ENCODE results near the gene GIPC3.
"Not testable (repeated sequence)": the region's sequence is repeated elsewhere in the genome, so short reads cannot be mapped to it uniquely, and the experiment has no call there.

Gene GIPC3

GRCh38 chr19:3550947-3551791 is 34.1 kb upstream of the GIPC3 start:
- no peak for DNase-seq (ENCODE audit: low read depth)

DNA sequence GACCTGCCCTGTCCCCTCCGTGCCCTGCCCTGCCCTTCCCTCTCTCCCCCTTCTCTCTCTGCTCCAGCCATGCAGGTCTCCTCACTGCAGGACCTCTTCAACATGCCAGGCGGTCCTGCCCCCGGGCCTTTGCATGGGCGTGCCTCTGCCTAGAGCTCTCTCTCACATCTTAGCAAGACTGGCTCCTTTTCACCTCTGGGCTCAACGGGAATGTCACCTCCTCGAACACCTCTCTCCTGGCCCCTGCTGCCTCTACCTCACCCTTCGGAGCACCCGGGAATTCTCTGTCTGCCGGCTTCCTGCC is 33.5 kb upstream of the GIPC3 start:
- DNase-seq (ENCODE audit: low read depth) = no peak

GRCh38 chr19:3554254-3555083 is 30.8 kb upstream of the GIPC3 start:
- DNase-seq (ENCODE audit: low read depth) = no peak

DNA sequence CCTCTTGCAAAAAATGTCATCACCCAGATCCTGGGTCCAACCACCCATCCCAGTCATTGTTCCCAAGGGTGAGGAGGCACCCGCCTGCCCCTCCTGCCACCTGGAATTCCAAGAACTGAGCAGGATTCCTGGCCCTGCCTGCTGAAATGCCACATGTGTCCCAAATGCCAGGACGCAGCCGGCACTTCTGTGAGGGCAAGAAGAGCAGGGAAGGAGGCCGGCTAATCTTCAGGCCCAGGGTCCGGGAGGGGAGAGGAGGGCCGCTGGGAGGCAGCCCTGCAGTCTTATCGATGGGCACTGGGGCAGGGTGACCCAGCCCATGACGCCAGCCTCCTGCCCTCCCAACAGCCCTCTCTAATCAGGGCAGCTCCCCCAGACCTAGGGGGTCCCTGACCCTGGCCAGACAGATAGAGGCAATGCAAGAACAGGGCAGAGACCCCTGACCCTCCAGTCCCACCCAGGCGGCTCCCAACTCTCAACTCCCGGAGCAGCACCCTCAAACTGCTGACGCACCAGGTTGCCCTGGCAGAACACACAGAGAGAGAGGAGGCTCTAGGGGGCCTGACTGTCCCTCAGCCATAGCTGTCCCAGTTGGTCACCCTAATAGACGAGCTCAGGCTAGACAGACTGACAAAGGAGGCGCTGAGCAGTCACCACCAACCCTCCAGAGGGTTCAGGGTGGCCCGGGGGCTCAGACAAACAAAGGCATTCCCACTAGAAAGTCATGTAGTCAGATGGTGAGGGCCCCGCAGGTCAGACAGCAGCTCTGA is 29.4 kb upstream of the GIPC3 start:
- DNase-seq (ENCODE audit: low read depth) = no peak

- DNase-seq (ENCODE audit: low read depth) = no peak
Measured at GRCh38 chr19:3556423-3556977, 28.8 kb upstream of the GIPC3 start.

GRCh38 chr19:3556978-3557460 is 28.3 kb upstream of the GIPC3 start:
- peak; percentile 62 for DNase-seq (ENCODE audit: low read depth)

- DNase-seq (ENCODE audit: low read depth) = peak; percentile 95
Measured at GRCh38 chr19:3557461-3558248, 27.6 kb upstream of the GIPC3 start, which contains the start of gene MFSD12. MFSD12 (minus strand) TSS chr19:3557586; CDS start chr19:3557403, 183 bp downstream.

GRCh38 chr19:3563709-3564524 is 21.4 kb upstream of the GIPC3 start:
- no peak for DNase-seq (ENCODE audit: low read depth)

DNA sequence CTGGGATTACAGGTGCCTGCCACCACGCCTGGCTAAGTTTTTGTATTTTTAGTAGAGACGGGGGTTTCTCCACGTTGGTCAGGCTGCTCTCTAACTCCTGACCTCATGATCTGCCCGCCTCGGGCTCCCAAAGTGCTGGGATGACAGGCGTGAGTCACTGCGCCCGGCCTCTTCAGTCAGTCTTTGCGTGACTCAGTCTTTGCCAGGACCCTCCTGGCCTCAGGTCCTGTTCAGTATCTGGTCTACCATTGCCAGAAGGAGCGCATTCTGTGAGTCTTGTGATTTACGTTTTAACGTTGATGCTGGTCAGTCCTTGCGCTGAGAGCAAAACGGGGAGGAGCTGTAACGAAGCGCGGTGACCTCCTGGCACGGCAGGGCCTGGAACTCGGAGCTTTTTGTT is 20.1 kb upstream of the GIPC3 start:
- DNase-seq (ENCODE audit: low read depth) = peak; percentile 65

DNA sequence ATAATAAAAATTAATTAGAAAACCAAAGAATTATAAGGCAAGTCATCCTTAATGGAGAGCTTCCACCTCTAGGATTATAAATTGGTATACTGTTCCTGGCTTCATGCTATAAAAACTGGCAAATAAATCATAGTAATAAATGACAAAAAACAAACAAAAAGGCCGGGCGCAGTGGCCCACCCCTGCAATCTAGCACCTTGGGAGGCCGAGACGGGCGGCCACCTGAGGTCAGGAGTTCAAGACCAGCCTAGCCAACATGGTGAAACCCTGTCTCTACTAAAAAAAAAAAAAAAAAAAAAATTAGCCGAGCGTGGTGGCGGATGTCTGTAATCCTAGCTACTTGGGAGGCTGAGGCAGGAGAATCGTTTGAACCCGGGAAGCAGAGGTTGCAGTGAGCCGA is 15.2 kb upstream of the GIPC3 start:
- not testable (repeated sequence) for DNase-seq (ENCODE audit: low read depth)

DNA sequence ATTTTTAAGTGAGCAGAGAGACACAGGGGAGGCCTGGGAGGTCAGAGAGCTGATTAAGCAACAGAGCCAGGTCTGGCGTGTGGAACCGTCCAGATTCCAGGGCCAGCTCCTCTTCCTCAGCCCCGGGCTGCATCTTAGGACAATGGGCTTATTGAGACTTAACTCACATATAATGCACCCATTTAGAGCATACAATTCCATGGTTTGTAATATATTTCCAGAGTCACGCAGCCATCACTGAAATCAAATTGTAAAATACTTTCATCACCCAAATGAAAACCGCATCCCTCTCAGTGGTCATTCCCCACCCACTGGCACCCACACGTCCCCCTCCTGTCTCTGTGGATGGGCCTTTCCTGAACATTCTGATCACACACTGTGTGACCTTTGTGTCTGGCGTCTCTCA is 14.7 kb upstream of the GIPC3 start:
- DNase-seq (ENCODE audit: low read depth) = no peak

GRCh38 chr19:3572132-3572854 is 13.0 kb upstream of the GIPC3 start:
- DNase-seq (ENCODE audit: low read depth) = peak; percentile 100

- DNase-seq (ENCODE audit: low read depth) = no peak
Measured at GRCh38 chr19:3572855-3573161, 12.5 kb upstream of the GIPC3 start, which contains the start of gene HMG20B. HMG20B (plus strand) TSS chr19:3572944; CDS start chr19:3573310, 366 bp downstream.

DNA sequence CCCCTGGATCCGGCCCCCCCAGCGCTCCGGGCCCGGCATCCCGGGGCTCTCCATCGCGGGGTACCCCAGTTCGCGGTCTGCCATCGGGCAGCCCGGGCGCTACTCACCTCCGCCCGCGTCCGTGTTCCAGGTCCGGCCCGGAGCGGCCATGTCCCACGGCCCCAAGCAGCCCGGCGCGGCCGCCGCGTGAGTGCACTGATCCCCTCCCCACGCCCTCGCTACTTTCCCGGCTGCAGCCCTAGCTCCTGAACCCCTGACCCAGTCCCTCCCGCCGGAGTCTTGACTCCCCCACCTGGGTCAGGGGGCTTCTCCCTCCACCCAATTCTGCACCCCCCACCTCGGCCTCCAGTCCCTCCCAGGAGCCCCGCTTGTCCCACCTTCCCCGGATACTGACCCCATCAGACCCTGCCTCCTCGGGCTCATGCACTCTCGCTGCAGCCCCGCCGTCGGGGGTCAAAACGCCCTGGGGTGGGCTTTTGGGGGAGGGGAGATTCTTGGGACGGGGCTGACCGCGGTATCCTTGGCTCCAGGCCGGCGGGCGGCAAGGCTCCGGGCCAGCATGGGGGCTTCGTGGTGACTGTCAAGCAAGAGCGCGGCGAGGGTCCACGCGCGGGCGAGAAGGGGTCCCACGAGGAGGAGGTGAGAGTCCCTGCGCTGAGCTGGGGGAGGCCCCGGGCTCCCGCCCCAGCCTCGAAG is 12.0 kb upstream of the GIPC3 start:
- no peak for DNase-seq (ENCODE audit: low read depth)

GRCh38 chr19:3573858-3574637 is 11.2 kb upstream of the GIPC3 start:
- DNase-seq (ENCODE audit: low read depth) = peak; percentile 97

- no peak for DNase-seq (ENCODE audit: low read depth)
Measured at GRCh38 chr19:3575260-3575741, 10.0 kb upstream of the GIPC3 start.

DNA sequence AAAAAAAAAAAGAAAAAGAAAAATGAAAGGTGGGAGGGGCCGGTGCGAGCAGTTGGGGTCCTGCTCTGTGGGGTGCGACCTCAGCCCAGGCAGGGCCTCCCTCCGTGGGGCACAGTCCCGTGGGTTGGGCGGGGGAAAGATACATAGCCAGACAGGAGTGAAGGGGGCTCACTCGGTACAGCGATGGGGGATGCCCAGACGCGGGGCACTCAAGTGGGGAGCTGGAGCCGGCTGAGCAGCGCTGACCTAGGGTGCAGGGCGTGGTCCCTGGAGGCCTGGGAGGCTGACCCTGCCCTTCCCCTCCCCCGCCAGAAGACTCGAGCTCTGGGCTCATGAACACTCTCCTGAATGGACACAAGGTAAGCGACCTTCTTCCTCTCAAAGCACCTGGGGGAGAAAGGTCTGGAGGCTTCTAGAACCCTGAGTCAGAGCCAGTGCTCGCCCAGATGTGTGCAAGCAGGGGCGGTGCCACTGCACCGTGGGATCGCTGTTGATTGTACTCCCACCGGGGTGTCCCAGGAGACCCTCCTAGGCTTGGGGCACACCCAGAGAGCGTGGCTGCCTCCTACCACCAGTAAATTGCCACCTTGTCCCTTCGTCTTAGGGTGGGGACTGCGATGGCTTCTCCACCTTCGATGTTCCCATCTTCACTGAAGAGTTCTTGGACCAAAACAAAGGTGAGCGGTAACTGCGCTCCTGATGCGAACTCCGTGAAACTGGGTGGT is 9.2 kb upstream of the GIPC3 start:
- no peak for DNase-seq (ENCODE audit: low read depth)
